H1 (cell line): ENCODE results near the gene NID1. TPM values are rescaled to one million over a fixed set of nuclear protein-coding genes. Genes with fewer than 3 reads are reported as not detected.

ENCODE experiments used
- CTCF ChIA-PET: fragments of 300-600 bp; sonication (Branson Sonifier 250); formaldehyde crosslinking; loops from one replicate; lab custom pipeline; 2021; ENCODE audit not compliant: partially characterized antibody; lab: Charles Lee
- POLR2A ChIA-PET: fragments of 300-600 bp; sonication (Branson Sonifier 250); formaldehyde crosslinking; loops from one replicate; lab custom pipeline; 2021; ENCODE audit warnings: inconsistent platforms; ENCODE audit not compliant: partially characterized antibody; lab: Charles Lee
- DNase-seq, 2 experiments: peaks; one replicate each; pipeline versions ENCODE4 v3.0.0 to v3.0.0-alpha.2; 2010 to 2022; ENCODE audit warnings: low spot score in 2 of 2, low read depth in 1 of 2, mixed read lengths in 1 of 2
- FAIRE-seq: peaks from 2 replicates; lab custom pipeline; 2011; peaks lifted over from hg19 to GRCh38; lab: Jason Lieb, UNC
- H2AFZ ChIP-seq: 2 replicates; pipeline ENCODE4 v1.8.1; 2012; ENCODE audit warnings: low read length, inconsistent platforms
- H2AK5ac ChIP-seq: 2 replicates; pipeline ENCODE4 v1.6.1; 2013; ENCODE audit warnings: low read depth, low read length
- H2BK120ac ChIP-seq: replicated peaks from 2 replicates; pipeline ENCODE3; 2013; ENCODE audit warnings: low read depth, low read length, inconsistent platforms
- H2BK12ac ChIP-seq: 2 replicates; pipeline ENCODE4 v1.6.1; 2013; ENCODE audit warnings: low read depth, low read length
- H2BK15ac ChIP-seq: 2 replicates; pipeline ENCODE4 v1.6.1; 2013; ENCODE audit warnings: low read length
- H2BK20ac ChIP-seq: 2 replicates; pipeline ENCODE4 v1.6.1; 2013; ENCODE audit warnings: low read length
- H2BK5ac ChIP-seq: 2 replicates; pipeline ENCODE4 v1.6.1; 2013; ENCODE audit warnings: low read depth, low read length
- H3K14ac ChIP-seq: 2 replicates; pipeline ENCODE4 v1.6.1; 2013; ENCODE audit warnings: inconsistent platforms; ENCODE audit not compliant: insufficient read length
- H3K18ac ChIP-seq: 2 replicates; pipeline ENCODE4 v1.6.1; 2013; ENCODE audit warnings: low read length; ENCODE audit errors: extremely low read depth
- H3K23ac ChIP-seq: 2 replicates; pipeline ENCODE4 v1.6.1; 2013; ENCODE audit warnings: inconsistent platforms; ENCODE audit not compliant: insufficient read length
- H3K23me2 ChIP-seq: 2 replicates; pipeline ENCODE4 v1.6.1; 2013; ENCODE audit warnings: low read depth, low read length
- H3K27ac ChIP-seq: 2 replicates; pipeline ENCODE4 v1.6.1; 2011; ENCODE audit warnings: low read depth, low read length, inconsistent platforms
- H3K27me3 ChIP-seq, 4 experiments: replicated peaks in 1 of 4; 1 replicate in 1 of 4; 2 replicates in 3 of 4; pipeline versions ENCODE4 v1.6.1 to v1.8.1; 2011 to 2013; ENCODE audit warnings: low read length in 3 of 4, mild to moderate bottlenecking in 3 of 4, inconsistent platforms in 2 of 4, mixed read lengths in 2 of 4, moderate library complexity in 1 of 4; ENCODE audit not compliant: control insufficient read depth in 3 of 4, insufficient read depth in 3 of 4; ENCODE audit errors: extremely low read depth in 1 of 4
- H3K36me3 ChIP-seq, 4 experiments: 2 replicates each; pipeline versions ENCODE4 v1.6.1 to v1.8.1; 2011 to 2013; ENCODE audit warnings: mild to moderate bottlenecking in 4 of 4, low read length in 3 of 4, moderate library complexity in 2 of 4, control low read depth in 1 of 4, inconsistent platforms in 1 of 4; ENCODE audit not compliant: insufficient read depth in 4 of 4, control insufficient read depth in 2 of 4
- H3K4ac ChIP-seq: replicated peaks from 2 replicates; pipeline ENCODE3; 2013; ENCODE audit warnings: low read length, low read depth, mixed read lengths, inconsistent platforms; ENCODE audit not compliant: insufficient read length
- H3K4me1 ChIP-seq, 4 experiments: replicated peaks in 1 of 4; 1 replicate in 1 of 4; 2 replicates in 3 of 4; pipeline versions ENCODE4 v1.6.1 to v1.8.1; 2011 to 2013; ENCODE audit warnings: low read length in 3 of 4, inconsistent platforms in 2 of 4, mixed read lengths in 1 of 4; ENCODE audit not compliant: insufficient read depth in 4 of 4, control insufficient read depth in 3 of 4
- H3K4me2 ChIP-seq, 2 experiments: 2 replicates each; pipeline versions ENCODE4 v1.6.1 to v1.8.1; 2011 to 2013; ENCODE audit warnings: low read depth in 2 of 2, low read length in 2 of 2, control low read depth in 1 of 2, inconsistent platforms in 1 of 2, mild to moderate bottlenecking in 1 of 2; ENCODE audit not compliant: insufficient read depth in 1 of 2
- H3K4me3 ChIP-seq, 4 experiments: fragments of 200-600, 300-600 bp in 1 of 4; sonication (generic), shearing (Covaris generic), sonication (Bioruptor Twin) in 1 of 4; 2 replicates each; pipeline versions ENCODE4 v1.5.1 to v1.8.1; 2011 to 2016; ENCODE audit warnings: low read length in 4 of 4, low read depth in 3 of 4, control low read depth in 2 of 4, inconsistent platforms in 2 of 4, mild to moderate bottlenecking in 2 of 4, mixed read lengths in 1 of 4, moderate library complexity in 1 of 4; ENCODE audit not compliant: insufficient read depth in 2 of 4; ENCODE audit errors: extremely low read depth in 1 of 4
- H3K56ac ChIP-seq: replicated peaks from 2 replicates; pipeline ENCODE3; 2013; ENCODE audit warnings: low read depth, mild to moderate bottlenecking, mixed read lengths, low read length, inconsistent platforms; ENCODE audit not compliant: insufficient read length
- H3K79me1 ChIP-seq: 2 replicates; pipeline ENCODE4 v1.6.1; 2013; ENCODE audit warnings: low read depth, low read length, control low read depth
- H3K79me2 ChIP-seq, 2 experiments: 2 replicates each; pipeline versions ENCODE4 v1.6.1 to v1.8.1; 2012 to 2013; ENCODE audit warnings: low read length in 2 of 2, mild to moderate bottlenecking in 2 of 2, inconsistent platforms in 1 of 2; ENCODE audit not compliant: insufficient read depth in 2 of 2, control insufficient read depth in 1 of 2
- H3K9ac ChIP-seq, 4 experiments: replicated peaks in 1 of 4; 1 replicate in 1 of 4; 2 replicates in 3 of 4; pipeline versions ENCODE4 v1.6.1 to v1.8.1; 2011 to 2013; ENCODE audit warnings: low read depth in 3 of 4, low read length in 3 of 4, control low read depth in 2 of 4, mild to moderate bottlenecking in 2 of 4, moderate library complexity in 2 of 4, inconsistent platforms in 1 of 4; ENCODE audit errors: extremely low read depth in 1 of 4
- H3K9me3 ChIP-seq, 2 experiments: 2 replicates each; pipeline versions ENCODE4 v1.6.1 to v1.8.1; 2012 to 2013; ENCODE audit warnings: mild to moderate bottlenecking in 2 of 2, moderate library complexity in 2 of 2, control low read depth in 1 of 2, inconsistent platforms in 1 of 2, low read depth in 1 of 2, low read length in 1 of 2, mixed read lengths in 1 of 2; ENCODE audit not compliant: insufficient read depth in 2 of 2
- H4K20me1 ChIP-seq, 2 experiments: replicated peaks in 1 of 2; 2 replicates each; pipeline versions ENCODE3 to v1.8.1; 2011 to 2013; ENCODE audit warnings: inconsistent platforms in 2 of 2, low read length in 2 of 2, mild to moderate bottlenecking in 1 of 2; ENCODE audit not compliant: insufficient read depth in 2 of 2, control insufficient read depth in 1 of 2
- H4K5ac ChIP-seq: 2 replicates; pipeline ENCODE4 v1.6.1; 2013; ENCODE audit warnings: low read length, low read depth, mixed read lengths, inconsistent platforms; ENCODE audit not compliant: insufficient read length
- H4K8ac ChIP-seq: 2 replicates; pipeline ENCODE4 v1.8.0; 2013; ENCODE audit warnings: mild to moderate bottlenecking, moderate library complexity, low read length, inconsistent platforms; ENCODE audit not compliant: insufficient read depth; ENCODE audit errors: extremely low read depth
- H4K91ac ChIP-seq: replicated peaks from 2 replicates; pipeline ENCODE3; 2013; ENCODE audit warnings: low read length, mixed read lengths, inconsistent platforms; ENCODE audit not compliant: insufficient read length
- CTCF ChIP-seq, 3 experiments: IDR thresholded peaks; 1 replicate in 2 of 3; 2 replicates in 1 of 3; pipeline versions ENCODE4 v1.5.1 to v1.6.1; 2011; ENCODE audit warnings: low read length in 3 of 3, mild to moderate bottlenecking in 3 of 3, inconsistent platforms in 2 of 3, low read depth in 1 of 3, moderate library complexity in 1 of 3; ENCODE audit not compliant: insufficient read depth in 1 of 3; ENCODE audit errors: control extremely low read depth in 1 of 3
- EGR1 ChIP-seq: IDR thresholded peaks from 2 replicates; pipeline ENCODE4 v1.6.1; 2011; ENCODE audit warnings: low read depth, low read length, borderline replicate concordance
- KDM1A ChIP-seq: fragments of 200-600, 300-600 bp; sonication (generic); IDR thresholded peaks from 2 replicates; pipeline ENCODE4 v1.7.1; 2016; ENCODE audit warnings: mild to moderate bottlenecking, low read length, borderline replicate concordance
- POU5F1 ChIP-seq: IDR thresholded peaks from 2 replicates; pipeline ENCODE4 v1.6.1; 2011; ENCODE audit warnings: low read depth, mild to moderate bottlenecking, low read length, moderate library complexity
- RFX5 ChIP-seq: IDR thresholded peaks from 2 replicates; pipeline ENCODE4 v1.6.1; 2011; ENCODE audit warnings: low read depth, low read length, improper control_type of control experiment, borderline replicate concordance
- TAF7 ChIP-seq: optimal IDR thresholded peaks from 2 replicates; pipeline ENCODE3; 2011; ENCODE audit warnings: low read depth, mild to moderate bottlenecking, inconsistent platforms, low read length, moderate library complexity, borderline replicate concordance
- YY1 ChIP-seq: IDR thresholded peaks from 2 replicates; pipeline ENCODE4 v1.6.1; 2011; ENCODE audit warnings: low read depth, mild to moderate bottlenecking, low read length
- WGBS, 2 experiments: shearing (Covaris generic) in 1 of 2; methylation state at CpG; one replicate each; pipeline versions ENCODE4 v1.1.6 to v1.1.7; 2013 to 2015; ENCODE audit warnings: low lambda C conversion rate in 2 of 2, mixed read lengths in 2 of 2, inconsistent platforms in 1 of 2, low coverage in 1 of 2, missing lambda C conversion rate in 1 of 2; ENCODE audit not compliant: insufficient replicate concordance in 2 of 2, insufficient coverage in 1 of 2, insufficient read length in 1 of 2; ENCODE audit errors: extremely low coverage in 1 of 2, missing lambda C conversion rate in 1 of 2; 5-methylcytosine and 5-hydroxymethylcytosine counted together
- polyA plus RNA-seq, 7 experiments: library from polyadenylated mRNA; depleted of rRNA in 3 of 7; stranded (reverse) in 5 of 7; unstranded in 2 of 7; fragments of >200 nt in 5 of 7; fragments of 200-250 nt in 2 of 7; gene quantifications; 1 replicate in 5 of 7; 2 replicates in 1 of 7; 4 replicates in 1 of 7; pipeline versions ENCODE4 v1.2.1 to v1.2.3, GENCODE V29; 2011 to 2013; ENCODE audit warnings: missing spikeins in 2 of 7, mixed read lengths in 2 of 7
- total RNA-seq: library from RNA; stranded (reverse); fragmentation: NEBNext Ultra II Directional; extraction: Animal tissue kit (Norgen Biotek cat#: 25700); gene quantifications from 2 replicates; pipeline ENCODE4 v1.2.1, GENCODE V29; 2021

The NID1 gene
- total and polyA plus RNA-seq, 2 of the 8 experiments (the other 6 are each of a cell fraction or from before 2014, with no cell fraction given) = 20.9 to 25.4 TPM

DNA sequence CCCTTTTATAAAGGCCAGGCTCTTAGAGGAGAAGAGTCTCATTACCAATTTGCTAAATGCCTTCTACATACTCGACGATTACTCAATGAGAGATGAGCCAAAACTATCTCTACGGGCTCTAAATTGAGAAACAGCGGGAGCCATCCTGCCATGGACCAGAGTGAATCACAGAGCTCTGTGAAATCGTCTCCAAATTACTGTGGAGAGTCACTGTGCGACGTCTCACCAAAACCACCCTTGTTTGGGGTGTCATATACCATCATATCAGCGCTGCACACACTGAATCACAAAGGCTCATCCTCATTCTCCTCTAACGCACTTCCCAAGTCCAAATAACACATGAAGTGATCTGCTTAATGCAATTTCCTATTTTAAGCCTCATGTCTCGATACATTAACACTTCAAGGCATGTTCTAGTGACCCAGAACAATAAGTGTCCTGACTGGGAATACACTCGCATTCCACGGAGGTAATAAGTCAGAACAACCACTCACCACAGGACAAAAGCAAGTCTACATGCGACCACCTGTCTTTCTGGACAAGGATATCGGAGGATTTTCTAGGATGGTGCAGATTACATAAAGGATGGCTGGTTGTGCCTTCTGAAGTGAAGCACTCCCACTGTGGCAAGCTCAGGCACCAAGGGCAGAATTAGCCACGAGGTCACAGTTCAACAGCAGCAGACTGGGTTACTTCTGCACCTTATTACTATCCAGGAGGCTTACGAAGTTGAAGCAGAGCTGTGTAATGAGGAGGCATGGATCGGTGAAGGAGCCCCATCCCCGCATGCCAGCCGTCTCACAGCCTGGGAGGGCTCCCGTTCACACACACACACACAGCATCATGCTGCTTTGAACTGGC lies 44.3 kb downstream of the NID1 start:
- Histone ChIP-seq H3K18ac (no peak overlapping the region), H4K91ac (no peak overlapping the region), H2BK120ac (no peak overlapping the region), H2BK15ac (no peak overlapping the region), H3K79me2 (no peaks in the 10 kb centered on the region), H2BK5ac (no peak overlapping the region; the same call in 1 of the 2 replicates), H3K56ac (no peak overlapping the region), H3K36me3 (no peaks in the 10 kb centered on the region), H3K9me3 (no peaks in the 10 kb centered on the region), H4K20me1 (peaks cover 0 to 2% of the 10 kb centered on the region in 2 experiments), H4K5ac (no peak overlapping the region), H3K23ac (no peak overlapping the region), H3K79me1 (no peaks in the 10 kb centered on the region), H3K4ac (no peak overlapping the region), H2BK20ac (no peak overlapping the region), H2BK12ac (no peak overlapping the region), H3K4me2 (no peak overlapping the region), H3K14ac (no peak overlapping the region), H3K27ac (no peak overlapping the region), H3K23me2 (no peaks in the 10 kb centered on the region), H3K4me3 (no peak overlapping the region)
- FAIRE-seq (no peak), DNase-seq (no peak)
- WGBS, 2 experiments = 92% methylated on average over 20 of the region's 20 CpGs; no CpG with 5 or more reads in 1 of the 2 experiments
- ChIA-PET CTCF (no interaction called here), POLR2A (no interaction called here)
- no peak for TF ChIP-seq POU5F1
- no peak for TF ChIP-seq KDM1A
- TF ChIP-seq CTCF (IDR thresholded peaks at IDR 0.05; ENCODE audit: control extremely low read depth in 1 of 3, insufficient read depth in 1 of 3, low read depth in 1 of 3, low read length in 3 of 3) = no peak
- no peak for TF ChIP-seq RFX5
- no peak for TF ChIP-seq TAF7
- no peak for TF ChIP-seq EGR1
- TF ChIP-seq YY1 = no peak
- TF ChIP-seq, all 59 proteins: peak for 0
- Histone ChIP-seq H3K4me1 (no peaks in the 10 kb centered on the region), H3K27me3 (no peaks in the 10 kb centered on the region), H4K8ac (no peak overlapping the region; the same call in 1 of the 2 replicates), H2AFZ (no peak overlapping the region), H2AK5ac (no peak overlapping the region), H3K9ac (no peak overlapping the region; a peak in 1 of 7 replicates)
